Cardiac muscle cell (in vitro differentiated cells and primary cell): Measurements from ENCODE around the gene TEX29. TPM values are rescaled to one million over a fixed set of nuclear protein-coding genes. Genes with fewer than 3 reads are reported as not detected.

Source experiments
- DNase-seq, 2 donors: peaks; one replicate each; pipeline versions ENCODE4 v3.0.0 to v3.0.0-alpha.2; 2010 to 2017; ENCODE audit warnings: low read depth in 1 of 2, low spot score in 1 of 2
- H3K27ac ChIP-seq: fragments of 200-600 bp; sonication (generic); 2 replicates; pipeline ENCODE4 v1.5.1; 2016
- H3K27me3 ChIP-seq: fragments of 200-600 bp; sonication (generic); 2 replicates; pipeline ENCODE4 v1.6.0; 2016; ENCODE audit warnings: control low read depth
- H3K36me3 ChIP-seq: fragments of 200-600 bp; sonication (generic); 2 replicates; pipeline ENCODE4 v1.5.1; 2016; ENCODE audit warnings: control low read depth
- H3K4me1 ChIP-seq: fragments of 200-600 bp; sonication (generic); 2 replicates; pipeline ENCODE4 v1.8.1; 2017; ENCODE audit warnings: low read depth, mild to moderate bottlenecking, mixed run types
- H3K4me3 ChIP-seq: fragments of 200-600 bp; sonication (generic); 2 replicates; pipeline ENCODE4 v1.5.1; 2016; ENCODE audit warnings: mild to moderate bottlenecking
- H3K9me3 ChIP-seq: fragments of 200-600 bp; sonication (generic); 2 replicates; pipeline ENCODE4 v1.5.1; 2017; ENCODE audit warnings: low read depth, mild to moderate bottlenecking, control low read depth
- CTCF ChIP-seq: IDR thresholded peaks from 2 replicates; pipeline ENCODE4 v1.5.1; 2012; ENCODE audit warnings: low read depth, mild to moderate bottlenecking, low read length
- polyA plus RNA-seq: library from polyadenylated mRNA; unstranded; fragments of >200 nt; fragmentation: Nextera tagmentation; extraction: Ambion mirVana; gene quantifications from 2 replicates; pipeline ENCODE4 v1.2.1, GENCODE V29; 2016
- total RNA-seq: library from RNA; depleted of rRNA; stranded (reverse); fragments of >200 nt; gene quantifications from 2 replicates; pipeline ENCODE4 v1.2.3, GENCODE V29; 2016

Gene TEX29
- total and polyA plus RNA-seq, 2 experiments from 2014 or later = not detected

- no peak overlapping the region for H3K27ac ChIP-seq
- H3K4me1 ChIP-seq = no peaks in the 10 kb centered on the region
- H3K4me3 ChIP-seq = no peak overlapping the region
- DNase-seq = no peak
- no peaks in the 10 kb centered on the region for H3K27me3 ChIP-seq
- TF ChIP-seq CTCF = no peak
- H3K36me3 ChIP-seq = no peaks in the 10 kb centered on the region
- no peaks in the 10 kb centered on the region for H3K9me3 ChIP-seq
Measured at GRCh38 chr13:111323549-111323948, 3.1 kb downstream of the TEX29 start.

GRCh38 chr13:111323950-111324651, 3.7 kb downstream of the TEX29 start:
- no peak overlapping the region for H3K4me3 ChIP-seq
- no peak for TF ChIP-seq CTCF
- no peaks in the 10 kb centered on the region for H3K27me3 ChIP-seq
- no peak for DNase-seq
- H3K27ac ChIP-seq = no peak overlapping the region
- no peaks in the 10 kb centered on the region for H3K36me3 ChIP-seq
- no peaks in the 10 kb centered on the region for H3K4me1 ChIP-seq
- no peaks in the 10 kb centered on the region for H3K9me3 ChIP-seq

GRCh38 chr13:111324736-111325135, 4.3 kb downstream of the TEX29 start:
- no peak for DNase-seq
- H3K4me1 ChIP-seq = no peaks in the 10 kb centered on the region
- TF ChIP-seq CTCF = no peak
- H3K4me3 ChIP-seq = no peak overlapping the region
- H3K27ac ChIP-seq = no peak overlapping the region
- H3K27me3 ChIP-seq = no peaks in the 10 kb centered on the region
- H3K36me3 ChIP-seq = no peaks in the 10 kb centered on the region
- no peaks in the 10 kb centered on the region for H3K9me3 ChIP-seq

- Histone ChIP-seq H3K4me1 (no peaks in the 10 kb centered on the region), H3K27ac (no peak overlapping the region), H3K9me3 (no peaks in the 10 kb centered on the region), H3K4me3 (no peak overlapping the region), H3K27me3 (no peaks in the 10 kb centered on the region), H3K36me3 (no peaks in the 10 kb centered on the region)
- no peak for TF ChIP-seq CTCF
- DNase-seq = no peak
Measured at GRCh38 chr13:111325146-111325890, 4.9 kb downstream of the TEX29 start.

GRCh38 chr13:111325941-111326620, 5.6 kb downstream of the TEX29 start:
- Histone ChIP-seq H3K36me3 (no peaks in the 10 kb centered on the region), H3K4me3 (no peak overlapping the region), H3K27ac (no peak overlapping the region), H3K4me1 (no peaks in the 10 kb centered on the region), H3K9me3 (no peaks in the 10 kb centered on the region), H3K27me3 (no peaks in the 10 kb centered on the region)
- DNase-seq = no peak
- no peak for TF ChIP-seq CTCF
